Astrocyte (in vitro differentiated cells and primary cell): Measurements from ENCODE around the gene PPP6R2. TPM values are rescaled to one million over a fixed set of nuclear protein-coding genes. Genes with fewer than 3 reads are reported as not detected.

ENCODE experiments used
- DNase-seq: peaks from one replicate; pipeline ENCODE4 v3.0.0-alpha.2; 2010; ENCODE audit warnings: low read depth
- FAIRE-seq: peaks from 2 replicates; lab custom pipeline; 2011; peaks lifted over from hg19 to GRCh38; lab: Jason Lieb, UNC
- H2AFZ ChIP-seq: 2 replicates; pipeline ENCODE4 v1.6.0; 2012; ENCODE audit warnings: low read depth, low read length, inconsistent platforms
- H3K27ac ChIP-seq: 2 replicates; pipeline ENCODE4 v1.5.1; 2011; ENCODE audit warnings: low read depth, low read length, inconsistent platforms
- H3K27me3 ChIP-seq: 2 replicates; pipeline ENCODE4 v1.6.0; 2011; ENCODE audit warnings: low read length, inconsistent platforms; ENCODE audit not compliant: insufficient read depth
- H3K36me3 ChIP-seq: 2 replicates; pipeline ENCODE4 v1.5.1; 2011; ENCODE audit warnings: low read length, inconsistent platforms; ENCODE audit not compliant: insufficient read depth
- H3K4me1 ChIP-seq: 2 replicates; pipeline ENCODE4 v1.5.1; 2011; ENCODE audit warnings: low read length, inconsistent platforms; ENCODE audit not compliant: insufficient read depth
- H3K4me2 ChIP-seq: 2 replicates; pipeline ENCODE4 v1.6.0; 2012; ENCODE audit warnings: low read length, inconsistent platforms
- H3K4me3 ChIP-seq: 2 replicates; pipeline ENCODE4 v1.5.1; 2011; ENCODE audit warnings: low read depth, mild to moderate bottlenecking, low read length, inconsistent platforms; ENCODE audit not compliant: insufficient read depth
- H3K79me2 ChIP-seq: 2 replicates; pipeline ENCODE4 v1.6.0; 2012; ENCODE audit warnings: mild to moderate bottlenecking, low read length, inconsistent platforms; ENCODE audit not compliant: insufficient read depth
- H3K9ac ChIP-seq: 2 replicates; pipeline ENCODE4 v1.6.0; 2012; ENCODE audit warnings: mild to moderate bottlenecking, low read length, inconsistent platforms
- H3K9me3 ChIP-seq: 2 replicates; pipeline ENCODE4 v1.5.1; 2012; ENCODE audit warnings: low read depth, mild to moderate bottlenecking, low read length, inconsistent platforms; ENCODE audit not compliant: insufficient read depth
- H4K20me1 ChIP-seq: 2 replicates; pipeline ENCODE4 v1.6.0; 2012; ENCODE audit warnings: low read length, inconsistent platforms; ENCODE audit not compliant: insufficient read depth
- H3K27ac Mint-ChIP-seq: one replicate; pipeline ENCODE4 v1.8.0; 2021; ENCODE audit warnings: mild to moderate bottlenecking, mixed read lengths; ENCODE audit not compliant: unreplicated experiment
- H3K27me3 Mint-ChIP-seq: one replicate; pipeline ENCODE4 v1.8.0; 2021; ENCODE audit warnings: low read depth, mixed read lengths; ENCODE audit not compliant: unreplicated experiment
- H3K36me3 Mint-ChIP-seq: one replicate; pipeline ENCODE4 v1.8.0; 2021; ENCODE audit warnings: low read depth, mixed read lengths; ENCODE audit not compliant: unreplicated experiment
- H3K4me1 Mint-ChIP-seq: one replicate; pipeline ENCODE4 v1.8.0; 2021; ENCODE audit warnings: low read depth, mixed read lengths; ENCODE audit not compliant: unreplicated experiment
- H3K4me3 Mint-ChIP-seq: one replicate; pipeline ENCODE4 v1.8.0; 2021; ENCODE audit warnings: mild to moderate bottlenecking, moderate library complexity, mixed read lengths; ENCODE audit not compliant: unreplicated experiment
- H3K9me3 Mint-ChIP-seq: one replicate; pipeline ENCODE4 v1.8.0; 2021; ENCODE audit warnings: mild to moderate bottlenecking, mixed read lengths; ENCODE audit not compliant: unreplicated experiment
- CTCF ChIP-seq: IDR thresholded peaks from 2 replicates; pipeline ENCODE4 v1.5.1; 2011; ENCODE audit warnings: low read depth, mild to moderate bottlenecking, inconsistent platforms, low read length, moderate library complexity; ENCODE audit not compliant: insufficient read depth
- EZH2 ChIP-seq: IDR thresholded peaks from 2 replicates; pipeline ENCODE4 v1.6.1; 2012; ENCODE audit warnings: mild to moderate bottlenecking, low read length, inconsistent platforms; ENCODE audit not compliant: insufficient read depth
- total RNA-seq: library from RNA; stranded (reverse); gene quantifications from 2 replicates; pipeline ENCODE4 v1.2.1, GENCODE V29; 2021

The PPP6R2 gene
- total RNA-seq, 1 donor from 2014 or later = 48.3 TPM

GRCh38 chr22:50446708-50447575 is 103.8 kb downstream of the PPP6R2 start:
- no peaks in the 10 kb centered on the region for H3K27me3 ChIP-seq
- H2AFZ ChIP-seq = no peak overlapping the region
- Mint-ChIP-seq H3K4me3 (no peak overlapping the region), H3K9me3 (no peaks in the 10 kb centered on the region), H3K36me3 (peaks cover 9% of the 10 kb centered on the region), H3K4me1 (peaks cover 3% of the 10 kb centered on the region), H3K27me3 (no peaks in the 10 kb centered on the region), H3K27ac (no peak overlapping the region)
- H3K79me2 ChIP-seq = no peaks in the 10 kb centered on the region
- FAIRE-seq = no peak
- no peak overlapping the region for H3K4me2 ChIP-seq
- H3K27ac ChIP-seq = no peak overlapping the region
- H3K4me3 ChIP-seq = no peak overlapping the region
- no peak overlapping the region for H3K9ac ChIP-seq
- H3K4me1 ChIP-seq = peaks cover 7% of the 10 kb centered on the region
- no peaks in the 10 kb centered on the region for H3K36me3 ChIP-seq
- no peak for TF ChIP-seq EZH2
- TF ChIP-seq CTCF = no peak
- DNase-seq = no peak
- peaks cover 47% of the 10 kb centered on the region for H4K20me1 ChIP-seq
- H3K9me3 ChIP-seq = no peaks in the 10 kb centered on the region

- H3K36me3 ChIP-seq = peaks cover 4% of the 10 kb centered on the region
- no peaks in the 10 kb centered on the region for H3K27me3 ChIP-seq
- peaks cover 44% of the 10 kb centered on the region for H4K20me1 ChIP-seq
- FAIRE-seq = no peak
- no peaks in the 10 kb centered on the region for H3K9me3 ChIP-seq
- H3K79me2 ChIP-seq = no peaks in the 10 kb centered on the region
- H3K27me3 Mint-ChIP-seq = no peaks in the 10 kb centered on the region
- no peak for TF ChIP-seq CTCF
- TF ChIP-seq EZH2 = no peak
- no peak overlapping the region for H3K9ac ChIP-seq
- peak overlapping the region; percentile 72 for H3K27ac Mint-ChIP-seq
- no peak for DNase-seq
- no peak overlapping the region for H3K4me3 Mint-ChIP-seq
- no peak overlapping the region for H2AFZ ChIP-seq
- no peak overlapping the region for H3K27ac ChIP-seq
- peaks cover 7% of the 10 kb centered on the region for H3K4me1 ChIP-seq
- H3K4me2 ChIP-seq = no peak overlapping the region
- H3K4me3 ChIP-seq = no peak overlapping the region
- H3K9me3 Mint-ChIP-seq = no peaks in the 10 kb centered on the region
- peaks cover 7% of the 10 kb centered on the region for H3K36me3 Mint-ChIP-seq
- peaks cover 3% of the 10 kb centered on the region for H3K4me1 Mint-ChIP-seq
Measured at GRCh38 chr22:50447576-50448551, 104.7 kb downstream of the PPP6R2 start.
